Astrocyte (in vitro differentiated cells and primary cell): ENCODE results near the gene PCDH8. TPM values are rescaled to one million over a fixed set of nuclear protein-coding genes. Genes with fewer than 3 reads are reported as not detected.
A peak's percentile ranks its signal among the peaks of the same experiment; 100 is the strongest.

Source experiments
- DNase-seq: peaks from one replicate; pipeline ENCODE4 v3.0.0-alpha.2; 2010; ENCODE audit warnings: low read depth
- FAIRE-seq: peaks from 2 replicates; lab custom pipeline; 2011; peaks lifted over from hg19 to GRCh38; lab: Jason Lieb, UNC
- H2AFZ ChIP-seq: 2 replicates; pipeline ENCODE4 v1.6.0; 2012; ENCODE audit warnings: low read depth, low read length, inconsistent platforms
- H3K27ac ChIP-seq: 2 replicates; pipeline ENCODE4 v1.5.1; 2011; ENCODE audit warnings: low read depth, low read length, inconsistent platforms
- H3K27me3 ChIP-seq: 2 replicates; pipeline ENCODE4 v1.6.0; 2011; ENCODE audit warnings: low read length, inconsistent platforms; ENCODE audit not compliant: insufficient read depth
- H3K36me3 ChIP-seq: 2 replicates; pipeline ENCODE4 v1.5.1; 2011; ENCODE audit warnings: low read length, inconsistent platforms; ENCODE audit not compliant: insufficient read depth
- H3K4me1 ChIP-seq: 2 replicates; pipeline ENCODE4 v1.5.1; 2011; ENCODE audit warnings: low read length, inconsistent platforms; ENCODE audit not compliant: insufficient read depth
- H3K4me2 ChIP-seq: 2 replicates; pipeline ENCODE4 v1.6.0; 2012; ENCODE audit warnings: low read length, inconsistent platforms
- H3K4me3 ChIP-seq: 2 replicates; pipeline ENCODE4 v1.5.1; 2011; ENCODE audit warnings: low read depth, mild to moderate bottlenecking, low read length, inconsistent platforms; ENCODE audit not compliant: insufficient read depth
- H3K79me2 ChIP-seq: 2 replicates; pipeline ENCODE4 v1.6.0; 2012; ENCODE audit warnings: mild to moderate bottlenecking, low read length, inconsistent platforms; ENCODE audit not compliant: insufficient read depth
- H3K9ac ChIP-seq: 2 replicates; pipeline ENCODE4 v1.6.0; 2012; ENCODE audit warnings: mild to moderate bottlenecking, low read length, inconsistent platforms
- H3K9me3 ChIP-seq: 2 replicates; pipeline ENCODE4 v1.5.1; 2012; ENCODE audit warnings: low read depth, mild to moderate bottlenecking, low read length, inconsistent platforms; ENCODE audit not compliant: insufficient read depth
- H4K20me1 ChIP-seq: 2 replicates; pipeline ENCODE4 v1.6.0; 2012; ENCODE audit warnings: low read length, inconsistent platforms; ENCODE audit not compliant: insufficient read depth
- H3K27ac Mint-ChIP-seq: one replicate; pipeline ENCODE4 v1.8.0; 2021; ENCODE audit warnings: mild to moderate bottlenecking, mixed read lengths; ENCODE audit not compliant: unreplicated experiment
- H3K27me3 Mint-ChIP-seq: one replicate; pipeline ENCODE4 v1.8.0; 2021; ENCODE audit warnings: low read depth, mixed read lengths; ENCODE audit not compliant: unreplicated experiment
- H3K36me3 Mint-ChIP-seq: one replicate; pipeline ENCODE4 v1.8.0; 2021; ENCODE audit warnings: low read depth, mixed read lengths; ENCODE audit not compliant: unreplicated experiment
- H3K4me1 Mint-ChIP-seq: one replicate; pipeline ENCODE4 v1.8.0; 2021; ENCODE audit warnings: low read depth, mixed read lengths; ENCODE audit not compliant: unreplicated experiment
- H3K4me3 Mint-ChIP-seq: one replicate; pipeline ENCODE4 v1.8.0; 2021; ENCODE audit warnings: mild to moderate bottlenecking, moderate library complexity, mixed read lengths; ENCODE audit not compliant: unreplicated experiment
- H3K9me3 Mint-ChIP-seq: one replicate; pipeline ENCODE4 v1.8.0; 2021; ENCODE audit warnings: mild to moderate bottlenecking, mixed read lengths; ENCODE audit not compliant: unreplicated experiment
- CTCF ChIP-seq: IDR thresholded peaks from 2 replicates; pipeline ENCODE4 v1.5.1; 2011; ENCODE audit warnings: low read depth, mild to moderate bottlenecking, inconsistent platforms, low read length, moderate library complexity; ENCODE audit not compliant: insufficient read depth
- EZH2 ChIP-seq: IDR thresholded peaks from 2 replicates; pipeline ENCODE4 v1.6.1; 2012; ENCODE audit warnings: mild to moderate bottlenecking, low read length, inconsistent platforms; ENCODE audit not compliant: insufficient read depth
- total RNA-seq: library from RNA; stranded (reverse); gene quantifications from 2 replicates; pipeline ENCODE4 v1.2.1, GENCODE V29; 2021

The PCDH8 gene
- total RNA-seq, 1 donor from 2014 or later, result 1.9 TPM

DNA sequence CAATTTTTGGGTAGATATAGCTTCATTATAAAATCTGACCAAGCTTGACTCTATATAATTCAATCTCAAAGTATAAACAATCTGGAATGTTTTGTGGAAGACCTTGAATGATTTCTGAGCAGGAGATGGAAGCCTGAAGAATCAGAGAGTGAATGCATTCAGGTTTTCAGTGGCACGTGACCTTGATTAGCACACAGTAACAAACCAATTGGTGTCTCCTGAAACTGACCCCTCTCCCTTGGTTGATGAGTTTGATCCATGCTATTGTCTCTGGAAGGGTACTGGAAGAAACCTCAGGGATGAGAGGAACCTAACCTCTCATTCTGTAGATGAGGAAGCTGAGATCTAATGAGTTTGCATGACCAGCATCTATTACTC is 39.6 kb downstream of the PCDH8 start:
- no peak overlapping the region for H3K4me3 Mint-ChIP-seq
- H3K4me1 Mint-ChIP-seq, result peaks cover 11% of the 10 kb centered on the region
- FAIRE-seq (no peak), DNase-seq (no peak)
- TF ChIP-seq EZH2 (no peak), CTCF (no peak)
- Histone ChIP-seq H3K79me2 (no peaks in the 10 kb centered on the region), H3K4me3 (no peak overlapping the region), H4K20me1 (no peaks in the 10 kb centered on the region), H3K9ac (no peak overlapping the region), H2AFZ (no peak overlapping the region), H3K4me2 (no peak overlapping the region), H3K4me1 (peaks cover 8% of the 10 kb centered on the region), H3K9me3 (no peaks in the 10 kb centered on the region), H3K27ac (no peak overlapping the region), H3K27me3 (no peaks in the 10 kb centered on the region), H3K36me3 (no peaks in the 10 kb centered on the region)
- H3K27me3 Mint-ChIP-seq, result no peaks in the 10 kb centered on the region
- no peak overlapping the region for H3K27ac Mint-ChIP-seq
- H3K9me3 Mint-ChIP-seq, result no peaks in the 10 kb centered on the region
- no peaks in the 10 kb centered on the region for H3K36me3 Mint-ChIP-seq

DNA sequence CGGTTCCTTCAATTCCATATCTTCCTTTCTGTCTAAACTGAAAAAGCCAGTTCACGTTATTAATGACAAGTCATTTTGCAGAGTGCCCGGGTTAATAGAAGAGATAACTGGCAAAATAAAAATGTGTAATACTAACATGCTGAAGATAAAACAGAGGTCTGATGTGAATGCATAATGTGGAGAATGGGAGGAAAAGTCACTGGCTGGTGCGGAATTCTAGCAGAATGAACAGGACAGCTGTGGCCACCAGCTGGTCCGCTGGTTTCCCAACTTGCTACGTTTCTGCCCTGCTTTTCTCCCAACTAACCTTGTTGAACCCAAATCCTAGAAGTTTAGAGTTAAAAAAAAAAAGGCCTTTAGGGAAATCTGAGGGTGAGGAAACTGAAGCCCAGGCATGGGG is 42.4 kb downstream of the PCDH8 start:
- TF ChIP-seq CTCF, result no peak
- no peak for TF ChIP-seq EZH2
- Histone ChIP-seq H3K4me3 (no peak overlapping the region), H3K27me3 (no peaks in the 10 kb centered on the region), H2AFZ (no peak overlapping the region), H3K79me2 (no peaks in the 10 kb centered on the region), H3K4me2 (no peak overlapping the region), H3K27ac (no peak overlapping the region), H3K36me3 (no peaks in the 10 kb centered on the region), H4K20me1 (no peaks in the 10 kb centered on the region), H3K9ac (no peak overlapping the region), H3K9me3 (no peaks in the 10 kb centered on the region), H3K4me1 (peaks cover 11% of the 10 kb centered on the region)
- no peak for DNase-seq
- H3K4me3 Mint-ChIP-seq, result no peak overlapping the region
- peaks cover 15% of the 10 kb centered on the region for H3K4me1 Mint-ChIP-seq
- H3K27me3 Mint-ChIP-seq, result no peaks in the 10 kb centered on the region
- no peaks in the 10 kb centered on the region for H3K36me3 Mint-ChIP-seq
- no peaks in the 10 kb centered on the region for H3K9me3 Mint-ChIP-seq
- H3K27ac Mint-ChIP-seq, result no peak overlapping the region
- no peak for FAIRE-seq

GRCh38 chr13:52804202-52804641 is 44.2 kb downstream of the PCDH8 start:
- Mint-ChIP-seq H3K36me3 (no peaks in the 10 kb centered on the region), H3K4me1 (peaks cover 9% of the 10 kb centered on the region), H3K27ac (no peak overlapping the region), H3K9me3 (no peaks in the 10 kb centered on the region), H3K27me3 (peaks cover 2% of the 10 kb centered on the region), H3K4me3 (no peak overlapping the region)
- Histone ChIP-seq H3K36me3 (no peaks in the 10 kb centered on the region), H3K4me2 (peak overlapping the region; percentile 15), H3K9me3 (no peaks in the 10 kb centered on the region), H3K9ac (no peak overlapping the region), H2AFZ (no peak overlapping the region), H3K79me2 (no peaks in the 10 kb centered on the region), H3K4me3 (no peak overlapping the region), H3K27ac (peak overlapping the region; percentile 6), H4K20me1 (no peaks in the 10 kb centered on the region), H3K4me1 (peaks cover 11% of the 10 kb centered on the region), H3K27me3 (no peaks in the 10 kb centered on the region)
- FAIRE-seq (no peak), DNase-seq (peak; percentile 40)
- TF ChIP-seq CTCF (no peak), EZH2 (no peak)
